NCI-H510A (cell line): ENCODE results near the gene HIVEP3.

Experiments used
- DNase-seq: peaks from one replicate; lab custom pipeline; 2025; lab: John Stamatoyannopoulos, UW

Gene HIVEP3

DNA sequence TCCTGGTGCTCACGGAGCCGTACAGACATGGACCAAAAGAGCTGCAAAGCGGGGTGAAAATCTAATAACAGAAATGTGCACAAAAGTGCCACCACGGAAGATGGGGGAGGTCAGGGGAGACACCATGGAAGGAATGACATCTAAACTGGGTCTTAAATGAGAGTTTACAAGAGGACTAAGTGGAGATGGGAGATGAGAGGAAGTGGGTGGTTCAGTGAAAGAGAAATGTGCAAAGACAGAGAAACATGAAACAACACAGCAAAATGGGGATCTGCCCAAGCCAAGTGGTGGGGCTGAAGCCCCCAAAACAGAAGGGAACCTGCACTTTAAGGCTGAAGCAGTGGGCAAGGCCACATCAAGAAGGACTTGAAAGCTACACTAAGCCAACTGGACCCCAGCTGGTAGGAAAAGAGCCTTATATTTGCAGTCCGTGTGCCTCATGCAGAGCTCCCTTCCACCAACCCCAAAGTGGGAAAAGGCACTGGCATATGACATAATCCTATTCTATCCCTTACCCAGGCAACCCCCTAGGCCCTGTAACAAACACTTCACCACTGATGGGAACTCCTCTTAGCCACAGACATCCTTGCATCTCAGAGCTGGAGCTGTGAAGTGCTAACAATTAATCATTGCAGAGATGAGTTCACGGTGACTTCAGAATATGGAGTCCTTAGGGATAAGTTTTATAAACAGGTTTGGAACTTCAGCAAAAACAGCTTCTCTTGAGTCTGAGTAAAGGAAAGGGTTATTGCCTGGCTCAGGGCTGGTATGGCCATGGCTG lies 235.7 kb downstream of the HIVEP3 start:
- no peak for DNase-seq

DNA sequence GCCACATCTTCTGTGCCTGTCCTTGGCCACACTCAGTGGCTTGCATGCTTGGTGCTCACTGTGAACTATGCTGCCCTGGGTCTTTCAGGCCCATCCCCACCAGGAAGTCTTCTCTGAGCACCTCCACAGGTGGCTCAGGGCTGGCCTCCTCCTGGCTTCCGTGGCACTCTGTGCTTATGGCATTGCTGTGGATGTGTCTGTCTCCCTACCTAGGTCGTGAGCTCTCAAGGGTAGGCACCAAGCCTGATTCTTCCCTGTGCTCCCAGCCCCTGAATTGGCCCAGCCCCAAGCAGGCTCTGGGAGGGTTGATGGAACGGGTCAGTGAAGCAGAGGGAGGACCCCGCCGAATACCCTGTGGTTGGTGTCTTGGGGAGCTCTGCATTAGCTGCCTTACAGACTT lies 236.6 kb downstream of the HIVEP3 start:
- DNase-seq: no peak

DNA sequence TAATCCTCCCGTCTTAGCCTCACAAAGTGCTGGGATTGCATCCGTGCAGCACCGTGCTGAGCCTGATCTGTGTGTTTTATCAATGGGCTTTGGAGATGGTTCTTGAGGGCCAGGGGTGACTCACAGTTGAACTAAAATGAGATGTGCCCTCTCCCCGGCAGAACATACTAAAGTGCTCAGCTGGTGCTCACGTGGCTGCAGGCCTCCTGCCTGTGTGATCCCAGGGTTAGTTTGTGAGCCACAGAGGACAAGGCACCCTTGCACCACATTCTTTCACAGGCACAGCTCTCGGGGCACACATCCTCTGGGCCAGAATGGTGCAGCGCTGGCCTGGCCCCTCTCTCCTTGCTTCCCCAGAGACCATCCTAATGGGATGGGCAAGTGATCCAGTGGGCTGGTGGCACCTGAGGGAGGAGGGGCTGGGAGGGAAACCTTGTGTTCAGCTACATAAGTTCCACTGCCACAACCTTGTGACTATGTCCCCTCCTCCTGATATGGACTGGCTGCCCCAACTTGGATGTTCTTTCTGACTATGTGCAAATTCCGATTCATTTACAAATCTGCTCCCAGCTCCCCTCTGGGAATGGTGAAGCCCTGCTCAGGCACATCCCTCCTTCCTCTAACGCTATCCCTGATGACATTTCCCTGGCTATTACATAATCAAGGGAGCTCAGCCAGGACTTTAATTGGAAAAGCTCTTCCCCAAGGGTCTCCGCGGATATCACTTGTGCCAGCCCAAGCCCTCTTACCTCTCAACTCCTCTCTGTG lies 237.2 kb downstream of the HIVEP3 start:
- no peak for DNase-seq

DNA sequence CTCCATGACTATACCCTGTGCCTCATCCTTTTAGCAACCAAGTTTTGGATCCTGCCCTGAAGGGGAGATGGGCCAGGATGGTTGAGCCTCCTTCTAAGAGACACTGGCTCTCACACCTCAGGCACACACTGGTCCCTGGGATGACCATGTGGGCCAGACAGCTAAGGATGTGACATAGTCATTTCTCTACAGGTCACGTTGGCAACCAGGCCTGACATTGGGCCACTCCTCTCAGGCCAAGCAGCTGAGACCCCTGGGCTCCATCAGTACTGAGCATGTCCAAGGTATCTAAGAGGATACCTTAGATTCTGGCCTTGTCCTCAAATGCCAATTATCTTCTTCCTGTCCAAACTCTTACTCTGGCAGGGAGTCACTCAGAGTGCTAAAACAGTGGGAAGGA lies 238.7 kb downstream of the HIVEP3 start:
- DNase-seq: no peak

DNA sequence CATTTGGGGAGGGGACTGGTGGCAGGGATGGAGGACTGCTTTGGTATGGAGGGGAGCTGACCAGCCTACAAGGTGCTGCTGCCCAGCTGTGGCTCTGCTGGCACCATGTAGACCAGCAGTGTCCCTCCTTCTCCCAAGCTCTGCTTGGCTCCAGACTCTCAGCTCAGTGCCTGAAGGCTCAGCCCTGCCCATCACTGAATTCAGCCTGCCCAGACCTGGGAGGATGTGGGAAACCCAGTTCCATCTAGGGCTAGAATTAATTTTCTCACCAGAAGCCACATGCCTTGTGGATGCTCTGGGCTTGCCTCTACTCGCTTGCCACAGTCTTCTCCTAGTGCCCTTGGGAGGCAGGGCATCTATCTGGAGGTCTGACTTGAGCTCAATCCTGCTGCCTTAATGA lies 239.2 kb downstream of the HIVEP3 start:
- no peak for DNase-seq

DNA sequence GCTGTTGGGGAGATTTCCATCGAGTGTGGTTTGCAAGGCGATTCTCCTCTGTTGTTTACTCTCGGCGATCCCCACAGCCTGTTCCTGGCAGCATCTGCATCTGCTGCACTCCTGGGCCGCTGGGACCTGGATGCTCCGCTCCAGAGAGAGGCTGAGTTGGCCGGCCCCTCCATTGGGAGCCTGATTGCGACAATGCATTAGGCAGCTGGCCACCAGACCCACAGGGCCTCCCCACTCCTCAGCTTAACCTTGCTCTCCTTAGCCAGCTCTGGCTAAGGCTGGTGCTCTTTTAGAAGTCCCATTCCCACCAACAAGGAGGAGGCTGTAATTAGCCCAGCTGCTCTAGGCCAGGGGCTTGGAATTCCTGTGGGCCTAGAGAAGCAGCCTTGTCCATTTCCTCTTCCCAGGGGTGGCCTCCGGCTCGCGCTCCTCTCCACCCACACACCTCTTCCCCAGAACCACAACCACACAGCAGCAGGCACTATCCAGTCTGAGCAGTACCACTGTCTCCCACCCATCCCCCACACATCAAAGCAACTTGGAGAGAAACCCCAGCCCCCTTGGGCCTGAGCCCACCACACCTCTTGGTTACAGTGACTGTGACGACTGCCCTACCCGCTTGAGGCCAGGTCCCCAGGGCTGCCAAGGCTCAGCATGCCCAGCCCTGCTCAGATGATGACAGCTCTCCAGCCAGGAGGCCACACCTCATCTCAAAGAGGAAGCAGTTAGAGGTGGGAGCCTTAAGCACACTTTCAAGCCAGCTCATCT lies 240.4 kb downstream of the HIVEP3 start:
- DNase-seq: no peak

DNA sequence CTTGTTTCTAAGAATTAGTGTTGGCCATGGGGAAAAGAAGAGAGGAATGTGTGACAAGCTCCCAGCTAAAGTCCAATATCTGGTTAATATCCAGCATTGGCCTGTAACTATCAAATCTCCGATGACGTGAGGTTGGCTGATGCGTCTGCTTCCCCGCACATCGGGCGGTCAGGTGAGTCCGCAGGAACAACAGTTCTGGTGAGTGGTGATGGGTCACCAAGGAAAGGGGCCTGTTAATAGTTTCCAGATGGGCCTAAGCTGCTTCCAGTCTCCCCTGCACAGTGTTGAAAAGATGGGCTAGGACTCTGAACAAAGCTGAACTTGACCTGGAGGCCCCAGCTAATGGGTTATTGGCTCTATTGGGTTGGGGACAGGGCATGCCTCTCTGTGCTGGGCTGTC lies 241.1 kb downstream of the HIVEP3 start:
- no peak for DNase-seq

DNA sequence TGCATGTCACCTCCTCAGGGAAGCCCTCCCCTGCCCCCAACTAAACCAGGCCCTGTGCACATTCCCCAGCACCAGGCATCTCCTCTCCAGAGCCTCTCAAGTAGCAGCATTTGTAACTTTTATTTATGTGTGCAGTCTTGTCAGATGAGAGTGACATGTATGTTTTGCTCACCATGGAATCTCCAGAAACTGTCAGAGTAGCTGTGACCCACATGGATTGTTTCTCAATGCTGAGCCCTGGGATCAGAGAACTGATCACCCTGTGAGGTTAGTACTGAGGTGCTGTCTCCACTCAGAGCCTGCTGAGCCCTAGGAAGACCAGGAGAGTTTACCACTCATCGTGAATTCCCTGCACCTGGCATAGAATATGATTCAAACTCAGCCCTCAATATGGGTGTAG lies 243.3 kb downstream of the HIVEP3 start:
- no peak for DNase-seq

DNA sequence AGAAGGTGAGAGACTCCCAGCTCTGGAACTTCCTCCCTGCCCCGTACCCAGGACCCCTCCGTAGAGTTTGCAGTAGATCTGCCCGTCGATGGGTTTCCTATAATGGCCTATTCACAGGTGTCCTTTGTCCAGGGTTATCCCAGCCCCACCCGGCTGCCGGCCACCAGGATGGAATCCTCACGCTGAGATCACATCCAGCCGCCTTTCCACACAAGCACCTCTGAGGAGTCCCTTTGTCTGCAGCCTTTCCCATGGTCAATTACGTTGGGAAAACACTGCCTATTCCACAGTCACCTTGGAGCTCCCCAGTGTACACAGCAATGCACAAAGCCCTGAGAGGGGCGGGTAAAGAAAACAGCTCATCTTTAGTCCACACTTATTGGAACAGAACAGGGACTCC lies 244.2 kb downstream of the HIVEP3 start:
- DNase-seq: no peak

DNA sequence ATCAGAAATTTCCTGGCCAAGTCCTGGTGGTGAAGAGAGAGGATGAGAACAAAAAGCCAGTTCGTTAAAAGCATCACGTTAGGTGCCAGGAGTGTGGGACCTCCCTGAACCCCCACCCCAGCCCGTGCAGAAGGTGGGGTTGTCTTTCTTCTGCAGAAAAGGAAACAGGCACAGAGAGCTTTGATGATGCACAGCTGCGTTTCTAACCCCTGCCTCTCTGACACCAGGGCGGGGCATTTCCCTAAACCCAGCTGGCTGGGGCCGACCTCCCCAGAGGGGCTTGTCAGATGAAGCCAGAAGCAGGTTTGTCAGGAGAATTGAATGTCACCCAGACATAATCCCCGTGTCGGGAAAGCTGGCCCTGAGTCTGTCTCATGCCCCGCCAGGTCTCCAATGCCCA lies 244.9 kb downstream of the HIVEP3 start:
- DNase-seq: no peak

DNA sequence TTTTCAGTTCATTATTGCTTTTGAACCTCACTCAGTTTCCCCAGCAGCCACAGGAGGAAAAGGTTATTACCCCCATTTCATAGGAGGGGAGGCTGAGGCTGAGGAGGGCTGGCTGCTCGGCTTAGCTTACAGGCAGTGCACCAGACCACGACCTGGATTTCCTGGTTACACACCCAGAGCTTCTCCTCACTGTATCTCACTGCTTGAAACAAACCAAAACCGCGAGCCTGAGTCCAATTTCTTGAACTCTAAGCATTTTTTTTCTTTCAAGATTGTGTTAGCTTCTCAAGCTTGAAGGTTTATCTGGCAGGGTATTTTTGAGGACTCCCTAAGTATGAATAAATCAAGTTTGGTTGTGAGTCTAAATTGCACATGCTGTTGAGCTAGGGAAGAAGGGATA lies 245.3 kb downstream of the HIVEP3 start:
- no peak for DNase-seq

DNA sequence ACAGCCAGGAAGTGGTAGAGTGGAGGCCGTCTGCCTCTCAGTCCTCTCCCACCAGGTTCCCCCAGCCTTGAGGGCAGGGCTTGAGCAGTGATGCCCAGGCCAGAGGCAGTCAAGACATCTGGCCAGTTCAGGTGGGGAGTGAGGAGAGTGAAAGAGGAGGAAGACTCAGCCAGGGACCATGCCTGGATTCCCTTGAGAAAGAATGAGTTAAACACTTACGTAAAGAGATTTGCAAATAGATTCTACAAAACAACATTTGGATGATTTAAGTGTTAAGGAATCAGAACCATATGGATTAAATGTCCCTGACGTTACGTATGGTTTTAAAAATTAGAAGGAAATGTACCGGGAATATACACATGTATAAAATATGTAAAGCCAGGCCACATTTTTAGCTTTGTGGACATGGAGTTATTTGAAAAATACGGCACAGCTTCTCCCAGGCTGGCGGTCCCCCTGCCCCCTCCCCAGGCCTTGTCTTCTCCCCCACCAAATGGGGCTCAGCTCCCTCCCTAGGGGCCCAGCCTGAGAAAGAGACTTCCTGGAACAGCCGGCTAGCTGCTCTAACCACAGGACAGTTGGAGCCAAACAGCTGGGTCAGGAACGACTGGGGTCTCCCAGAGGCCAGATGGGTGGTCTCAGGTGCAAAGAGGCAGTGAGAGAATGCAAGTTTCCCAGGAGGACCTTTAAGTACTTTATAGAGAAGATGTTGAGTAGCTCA lies 245.9 kb downstream of the HIVEP3 start:
- no peak for DNase-seq

DNA sequence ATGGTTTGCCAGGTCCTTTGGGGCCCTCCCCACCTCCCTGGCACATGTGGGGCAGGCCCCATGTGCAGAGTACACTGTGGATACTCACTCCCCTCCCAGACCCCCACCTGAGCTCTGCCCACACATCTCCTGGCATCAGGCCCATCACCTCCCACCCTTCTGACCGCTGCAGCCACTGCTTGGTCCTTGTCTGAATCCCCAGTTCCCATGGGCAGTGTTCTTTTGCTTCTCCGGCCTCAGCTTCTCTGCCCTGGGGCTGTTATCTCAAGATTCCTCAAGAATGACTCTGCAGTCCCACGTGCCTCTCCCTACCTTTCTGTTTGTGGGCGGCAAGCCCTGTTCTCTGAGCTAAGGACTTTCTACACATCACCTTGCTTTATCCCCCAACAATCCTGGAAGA lies 246.5 kb downstream of the HIVEP3 start:
- DNase-seq: no peak

DNA sequence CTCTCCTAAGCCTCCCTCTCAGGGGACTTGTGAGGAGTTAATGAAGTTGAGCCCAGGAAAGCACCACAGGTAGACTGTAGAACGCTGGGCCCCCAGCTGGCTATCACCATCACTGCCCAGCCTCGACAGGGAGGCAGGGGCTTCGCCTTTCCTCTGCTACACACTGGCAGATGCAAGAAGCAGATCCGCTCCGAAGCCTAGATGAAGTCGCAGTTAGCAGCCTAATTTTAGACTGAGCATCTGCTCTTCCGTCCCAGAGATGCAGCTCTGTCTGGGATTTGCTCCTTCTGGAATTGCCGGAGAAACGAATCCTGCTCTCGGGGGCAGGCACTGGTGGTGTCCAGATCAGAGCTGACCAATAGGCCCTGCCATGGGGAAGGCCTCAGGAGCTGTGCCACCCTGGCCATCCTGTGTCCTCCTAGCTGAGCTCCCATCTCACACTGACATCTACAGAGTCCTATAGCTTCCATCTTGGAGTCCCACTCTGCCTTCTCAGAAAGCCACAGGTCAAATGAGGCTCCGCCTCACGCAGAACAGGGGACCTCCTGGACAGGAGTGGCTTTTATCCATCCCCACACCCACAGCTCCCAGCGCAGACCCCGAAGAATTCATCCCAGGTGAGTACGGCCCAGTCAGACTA lies 247.5 kb downstream of the HIVEP3 start:
- DNase-seq: no peak

DNA sequence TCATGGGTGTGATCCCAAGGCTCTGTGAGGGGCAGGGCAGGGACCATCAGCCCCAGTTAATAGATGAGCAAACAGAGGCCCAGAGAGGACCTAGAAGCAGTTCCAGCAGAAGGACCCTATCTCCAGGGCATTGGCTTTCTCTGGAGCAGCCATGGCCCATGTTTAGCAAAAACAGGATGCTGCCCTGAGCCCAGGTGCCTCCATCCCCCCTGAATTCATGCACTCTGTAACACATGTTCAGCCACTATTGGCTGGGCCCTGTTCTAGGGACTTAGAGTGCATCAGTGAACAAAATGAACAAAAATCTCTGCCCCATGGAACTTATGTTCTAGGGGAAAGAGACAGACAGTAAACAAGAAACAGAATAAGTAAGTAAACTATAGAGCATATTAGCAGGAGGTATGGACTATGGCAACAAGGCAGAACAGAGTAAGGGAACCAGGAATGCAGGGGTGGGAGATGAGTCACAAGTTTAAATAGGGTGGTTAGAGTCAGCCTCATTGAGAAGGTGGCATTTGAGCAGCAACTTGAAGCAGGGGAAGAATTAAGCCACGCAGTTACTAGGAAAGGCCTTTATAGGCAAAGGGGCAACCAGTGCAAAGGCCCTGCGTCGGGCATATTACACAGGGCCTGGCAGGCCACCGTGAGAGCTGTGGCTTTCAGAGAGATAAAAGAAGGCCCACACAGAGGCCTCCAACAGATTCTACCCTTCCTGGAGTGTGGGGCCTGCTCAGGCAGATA lies 248.3 kb downstream of the HIVEP3 start:
- no peak for DNase-seq

DNA sequence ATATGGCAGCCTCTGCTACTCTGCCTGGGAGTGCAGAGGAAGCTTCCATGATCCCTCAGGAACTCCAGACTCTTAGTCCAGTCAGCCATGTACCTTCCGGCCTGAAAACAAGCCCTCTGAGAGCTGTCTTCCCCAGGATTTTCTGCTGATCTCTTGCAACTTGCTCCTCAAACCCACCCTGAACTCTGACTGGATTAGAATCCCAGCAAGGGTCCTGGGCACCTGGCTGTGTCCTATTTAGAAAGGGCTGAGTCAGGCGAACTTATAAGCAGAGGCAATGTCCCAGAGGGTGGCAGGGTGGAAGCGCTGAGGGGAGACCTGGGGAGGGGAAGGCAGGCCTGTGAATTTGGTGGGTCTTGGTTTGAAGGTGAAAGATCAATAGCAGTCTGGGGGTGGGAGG lies 249.8 kb downstream of the HIVEP3 start:
- no peak for DNase-seq

DNA sequence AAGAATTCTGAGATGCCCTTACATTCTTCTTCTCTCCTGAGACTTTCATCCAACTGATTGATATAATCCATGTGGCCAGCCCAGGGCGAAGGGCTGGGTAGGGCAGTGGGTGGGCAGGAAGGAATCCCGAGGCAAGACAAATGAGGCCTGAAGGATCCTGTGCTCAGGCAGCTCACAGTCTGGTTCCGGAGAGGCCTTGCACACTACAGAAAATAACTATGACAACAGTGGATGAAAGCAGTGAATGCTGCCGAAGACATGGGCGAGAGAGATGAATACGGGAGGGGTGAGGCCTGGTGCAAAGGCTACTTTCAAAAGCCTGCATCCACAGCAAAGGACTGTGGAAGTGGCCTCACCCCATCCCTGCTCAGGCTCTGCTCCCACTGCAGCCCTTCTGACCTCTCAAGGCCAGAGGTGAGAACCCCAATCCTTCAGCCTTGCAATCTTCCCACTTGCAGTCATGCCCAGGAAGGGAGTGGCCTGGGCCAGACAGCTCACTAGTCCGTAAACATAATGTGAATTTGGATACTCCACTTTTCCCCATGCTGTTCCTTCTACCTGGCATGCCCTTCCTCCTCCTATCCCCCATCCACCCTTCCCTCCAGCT lies 250.6 kb downstream of the HIVEP3 start:
- no peak for DNase-seq

DNA sequence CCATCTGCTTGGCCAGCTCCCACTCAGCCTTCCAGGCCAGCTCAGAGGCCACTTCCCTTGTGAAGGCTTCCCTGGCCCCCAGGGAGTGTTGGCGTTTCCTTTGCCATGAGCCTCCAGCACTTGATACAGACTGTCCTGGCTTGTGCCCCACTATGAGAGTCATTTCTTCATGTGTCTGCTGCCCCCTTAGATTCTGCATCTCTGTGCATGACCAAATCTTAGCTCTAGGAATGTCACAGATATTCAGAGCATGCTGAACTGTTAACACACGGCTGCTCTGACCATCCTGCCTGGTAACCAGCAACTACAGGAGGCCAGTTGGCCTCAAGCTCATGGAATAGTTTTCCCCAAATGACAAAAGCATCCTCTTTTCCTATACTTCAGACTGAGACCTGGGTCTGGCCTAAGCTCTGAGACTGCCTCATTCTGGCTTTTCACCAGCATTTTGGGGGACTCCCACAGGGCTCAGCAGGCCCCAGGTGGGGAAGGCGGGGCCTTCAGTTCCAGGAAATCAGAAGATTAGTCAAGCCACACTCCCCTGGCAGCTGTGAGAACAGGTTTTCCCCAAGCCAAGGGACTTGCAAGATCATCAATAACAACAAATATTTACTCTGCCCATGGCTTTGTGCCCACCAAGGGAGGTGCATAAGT lies 251.6 kb downstream of the HIVEP3 start:
- no peak for DNase-seq

DNA sequence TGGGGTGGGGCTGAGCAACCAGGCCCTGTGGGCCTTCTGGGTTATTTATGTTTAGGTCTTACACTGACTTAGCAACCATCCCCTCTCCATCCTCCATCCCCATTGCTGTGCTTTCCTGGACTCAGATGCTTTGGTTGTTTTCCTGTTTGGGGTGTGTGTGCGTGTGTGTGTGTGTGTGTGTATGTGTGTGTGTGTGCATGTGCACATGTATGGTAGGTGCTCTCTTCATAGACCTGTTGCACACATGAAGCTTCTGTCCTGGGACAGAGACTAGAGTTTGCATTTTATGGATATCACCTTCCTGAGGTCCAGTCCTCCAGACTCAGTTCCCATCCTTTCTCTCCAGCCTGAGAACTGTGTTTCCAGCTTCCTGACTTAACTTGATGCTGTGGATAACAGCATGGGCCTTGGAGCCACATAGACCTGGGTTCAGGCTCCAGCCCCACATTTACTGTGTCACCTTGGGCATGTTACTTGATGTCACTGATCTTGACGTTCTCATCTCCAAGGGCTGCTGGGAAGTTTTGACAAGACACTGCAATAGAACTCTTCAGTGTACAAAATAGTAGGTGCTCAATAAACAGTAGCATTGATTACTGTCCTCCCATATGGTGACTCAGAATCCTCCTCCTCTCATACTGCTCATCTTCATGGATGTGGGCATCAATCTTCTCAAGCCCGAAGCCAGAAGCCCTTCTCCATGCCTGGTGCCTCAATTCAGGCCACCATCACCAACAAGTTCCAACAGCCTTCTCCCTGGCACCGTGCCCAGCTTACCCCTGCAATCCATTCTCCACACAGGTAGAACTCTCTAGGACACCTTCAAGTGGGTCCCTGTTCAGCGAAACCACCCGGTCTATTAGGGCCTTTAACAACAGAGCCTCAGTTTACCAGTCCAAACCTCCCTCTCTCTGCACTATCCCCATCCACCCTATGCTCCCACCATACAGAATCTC lies 252.5 kb downstream of the HIVEP3 start:
- no peak for DNase-seq
